A549 (cell line): ENCODE data around the gene FCMR.

Experiments
- CTCF ChIP-seq: fragments of >200 bp; sonication (Bioruptor Twin); formaldehyde crosslinking; IDR thresholded peaks from 3 replicates; pipeline ENCODE4 v1.5.1; 2016
- HDAC2 ChIP-seq: fragments of 200-600 bp; sonication (generic); IDR thresholded peaks from 2 replicates; pipeline ENCODE4 v1.6.1; 2016
- MAZ ChIP-seq: fragments of 150-350 bp; IDR thresholded peaks from 2 replicates; pipeline ENCODE4 v1.6.1; 2014; ENCODE audit warnings: antibody characterized with exemption, low read depth, low read length, borderline replicate concordance
- NFE2L2 ChIP-seq: fragments of 150-350 bp; conservative IDR thresholded peaks from 2 replicates; pipeline ENCODE4 v1.6.1; 2014; ENCODE audit warnings: low read length
- POLR2A ChIP-seq: IDR thresholded peaks from 2 replicates; pipeline ENCODE4 v1.6.1; 2012; ENCODE audit warnings: mild to moderate bottlenecking, low read length
- REST ChIP-seq: fragments of 200-600 bp; sonication (generic); IDR thresholded peaks from 2 replicates; pipeline ENCODE4 v1.6.1; 2016; ENCODE audit warnings: antibody characterized with exemption, mild to moderate bottlenecking, moderate library complexity

- TF ChIP-seq REST (no peak), HDAC2 (no peak), CTCF (no peak), POLR2A (no peak), MAZ (no peak), NFE2L2 (no peak)
Measured at GRCh38 chr1:206859082-206859521, 62.6 kb downstream of the FCMR start.
